Peyer's patch (tissue), 4 donors: Measurements from ENCODE around the gene HERPUD1. TPM values are rescaled to one million over a fixed set of nuclear protein-coding genes. Genes with fewer than 3 reads are reported as not detected.

Source experiments
- DNase-seq, 3 donors: peaks; one replicate each; pipeline ENCODE4 v3.0.0-alpha.2; 2017 to 2019
- H3K27ac ChIP-seq, 4 donors: fragments of 200-600 bp; sonication (generic); one replicate each; pipeline ENCODE4 v1.5.1; 2016 to 2019
- H3K27me3 ChIP-seq, 2 donors: fragments of 200-600 bp; sonication (generic); one replicate each; pipeline ENCODE4 v1.5.1; 2019
- H3K36me3 ChIP-seq, 3 donors: fragments of 200-600 bp; sonication (generic); one replicate each; pipeline ENCODE4 v1.5.1; 2016 to 2019
- H3K4me1 ChIP-seq, 4 donors: fragments of 200-600 bp; sonication (generic); one replicate each; pipeline ENCODE4 v1.5.1; 2016 to 2019
- H3K4me3 ChIP-seq, 4 donors: fragments of 200-600 bp; sonication (generic); 1 replicate in 3 of 4; 2 replicates in 1 of 4; pipeline ENCODE4 v1.5.1; 2016 to 2019; ENCODE audit warnings: mild to moderate bottlenecking in 1 of 4
- H3K9me3 ChIP-seq, 4 donors: fragments of 200-600 bp; sonication (generic); one replicate each; pipeline ENCODE4 v1.5.1; 2016 to 2019; ENCODE audit warnings: mild to moderate bottlenecking in 1 of 4
- CTCF ChIP-seq, 6 experiments: fragments of 450-650 bp in 4 of 6; fragments of 200-600 bp in 2 of 6; sonication (generic) in 1 of 6; IDR thresholded peaks; one replicate each; pipeline ENCODE4 v1.5.1; 2017 to 2019; ENCODE audit warnings: antibody characterized with exemption in 6 of 6, mild to moderate bottlenecking in 3 of 6, moderate library complexity in 1 of 6
- POLR2A ChIP-seq, 2 donors: fragments of 450-650 bp; IDR thresholded peaks; one replicate each; pipeline ENCODE4 v1.5.1; 2017; ENCODE audit warnings: antibody characterized with exemption in 2 of 2, mild to moderate bottlenecking in 2 of 2, moderate library complexity in 2 of 2
- total RNA-seq, 4 donors: library from RNA; depleted of rRNA; stranded (reverse); fragments of >200 nt; gene quantifications; one replicate each; pipeline ENCODE4 v1.1.0, GENCODE V29; 2016

The HERPUD1 gene
- total RNA-seq, 4 donors from 2014 or later = 86.0 to 143 (median 108) TPM

GRCh38 chr16:56977216-56977615, 45.3 kb downstream of the HERPUD1 start:
- Histone ChIP-seq H3K27ac (no peak overlapping the region), H3K9me3 (no peaks in the 10 kb centered on the region), H3K27me3 (no peaks in the 10 kb centered on the region), H3K36me3 (no peaks in the 10 kb centered on the region), H3K4me3 (no peak overlapping the region), H3K4me1 (peaks cover 0 to 13% (median 0%) of the 10 kb centered on the region in 4 donors)
- TF ChIP-seq CTCF (IDR thresholded peaks at IDR 0.05) = no peak
- TF ChIP-seq POLR2A (IDR thresholded peaks at IDR 0.05) = no peak
- DNase-seq = no peak

GRCh38 chr16:56977823-56978430, 46.0 kb downstream of the HERPUD1 start:
- H3K27me3 ChIP-seq = no peaks in the 10 kb centered on the region
- TF ChIP-seq POLR2A (IDR thresholded peaks at IDR 0.05) (no peak), CTCF (IDR thresholded peaks at IDR 0.05) (no peak)
- H3K9me3 ChIP-seq = no peaks in the 10 kb centered on the region

GRCh38 chr16:56980201-56980535, 48.2 kb downstream of the HERPUD1 start:
- H3K27me3 ChIP-seq = no peaks in the 10 kb centered on the region
- H3K36me3 ChIP-seq = no peaks in the 10 kb centered on the region
- peaks cover 0 to 21% (median under 1%) of the 10 kb centered on the region in 4 donors for H3K4me1 ChIP-seq
- no peak for DNase-seq
- H3K4me3 ChIP-seq = no peak overlapping the region
- TF ChIP-seq POLR2A (IDR thresholded peaks at IDR 0.05) = no peak
- no peak overlapping the region for H3K27ac ChIP-seq
- H3K9me3 ChIP-seq = no peaks in the 10 kb centered on the region

More at GRCh38 chr16:56977823-56978430, 46.0 kb downstream of the HERPUD1 start:
- Histone ChIP-seq H3K4me1 (peaks cover 0 to 10% (median 0%) of the 10 kb centered on the region in 4 donors), H3K36me3 (no peaks in the 10 kb centered on the region), H3K4me3 (no peak overlapping the region), H3K27ac (no peak overlapping the region)
- DNase-seq = no peak

GRCh38 chr16:56980792-56981724, 49.1 kb downstream of the HERPUD1 start:
- no peak overlapping the region for H3K27ac ChIP-seq
- TF ChIP-seq POLR2A (IDR thresholded peaks at IDR 0.05) (no peak), CTCF (IDR thresholded peaks at IDR 0.05) (no peak)
- H3K27me3 ChIP-seq = no peaks in the 10 kb centered on the region
- DNase-seq = no peak
- H3K9me3 ChIP-seq = no peaks in the 10 kb centered on the region
- H3K4me1 ChIP-seq = peaks cover 0 to 26% (median 2%) of the 10 kb centered on the region in 4 donors
- no peak overlapping the region for H3K4me3 ChIP-seq
- no peaks in the 10 kb centered on the region for H3K36me3 ChIP-seq

GRCh38 chr16:56981729-56982271, 49.9 kb downstream of the HERPUD1 start:
- Histone ChIP-seq H3K9me3 (no peaks in the 10 kb centered on the region), H3K4me1 (peaks cover 0 to 26% (median 2%) of the 10 kb centered on the region in 4 donors), H3K4me3 (no peak overlapping the region), H3K36me3 (no peaks in the 10 kb centered on the region), H3K27me3 (no peaks in the 10 kb centered on the region), H3K27ac (no peak overlapping the region)
- DNase-seq = no peak
- TF ChIP-seq CTCF (IDR thresholded peaks at IDR 0.05) = no peak
- TF ChIP-seq POLR2A (IDR thresholded peaks at IDR 0.05) = no peak

- DNase-seq = no peak
- H3K27ac ChIP-seq = no peak overlapping the region
- TF ChIP-seq CTCF (IDR thresholded peaks at IDR 0.05) (no peak), POLR2A (IDR thresholded peaks at IDR 0.05) (no peak)
- no peaks in the 10 kb centered on the region for H3K9me3 ChIP-seq
- no peaks in the 10 kb centered on the region for H3K36me3 ChIP-seq
- H3K4me3 ChIP-seq = no peak overlapping the region
- no peaks in the 10 kb centered on the region for H3K27me3 ChIP-seq
- H3K4me1 ChIP-seq = peaks cover 0 to 26% (median 2%) of the 10 kb centered on the region in 4 donors
These were observed 50.8 kb downstream of the HERPUD1 start for GRCh38 chr16:56982695-56983094.
